ENCODE results near the gene KRT78.

GRCh38 chr12:52890417-52890816 is 41.6 kb upstream of the KRT78 start:
- TF ChIP-seq LEF1 (IDR thresholded peaks at IDR 0.05; ENCODE audit: borderline replicate concordance): no peak
- TF ChIP-seq ARNT (IDR thresholded peaks at IDR 0.05): no peak
- no peak for TF ChIP-seq SP1 (IDR thresholded peaks at IDR 0.05)
- TF ChIP-seq SUZ12 (IDR thresholded peaks at IDR 0.05): no peak
- no peak for TF ChIP-seq ELF4 (IDR thresholded peaks at IDR 0.05)
- TF ChIP-seq FOXA1 (IDR thresholded peaks at IDR 0.05): no peak
- TF ChIP-seq PKNOX1 (IDR thresholded peaks at IDR 0.05): no peak
- TF ChIP-seq L3MBTL2 (conservative IDR thresholded peaks at IDR 0.05): no peak
- no peak for TF ChIP-seq FOXK2 (IDR thresholded peaks at IDR 0.05)
